HG02840 (cell line): Measurements from ENCODE around the gene PANX2.
A peak's percentile ranks its signal among the peaks of the same experiment; 100 is the strongest.
"Not testable (repeated sequence)": the region's sequence is repeated elsewhere in the genome, so short reads cannot be mapped to it uniquely, and the experiment has no call there.

ENCODE experiments used
- ATAC-seq: cut with Tn5 transposase; IDR thresholded peaks from one replicate; pipeline ENCODE4 v1.9.1; 2021; ENCODE audit warnings: mild to moderate bottlenecking, moderate library complexity, moderate number of reproducible peaks; ENCODE audit not compliant: unreplicated experiment, low FRiP score

Gene PANX2

DNA sequence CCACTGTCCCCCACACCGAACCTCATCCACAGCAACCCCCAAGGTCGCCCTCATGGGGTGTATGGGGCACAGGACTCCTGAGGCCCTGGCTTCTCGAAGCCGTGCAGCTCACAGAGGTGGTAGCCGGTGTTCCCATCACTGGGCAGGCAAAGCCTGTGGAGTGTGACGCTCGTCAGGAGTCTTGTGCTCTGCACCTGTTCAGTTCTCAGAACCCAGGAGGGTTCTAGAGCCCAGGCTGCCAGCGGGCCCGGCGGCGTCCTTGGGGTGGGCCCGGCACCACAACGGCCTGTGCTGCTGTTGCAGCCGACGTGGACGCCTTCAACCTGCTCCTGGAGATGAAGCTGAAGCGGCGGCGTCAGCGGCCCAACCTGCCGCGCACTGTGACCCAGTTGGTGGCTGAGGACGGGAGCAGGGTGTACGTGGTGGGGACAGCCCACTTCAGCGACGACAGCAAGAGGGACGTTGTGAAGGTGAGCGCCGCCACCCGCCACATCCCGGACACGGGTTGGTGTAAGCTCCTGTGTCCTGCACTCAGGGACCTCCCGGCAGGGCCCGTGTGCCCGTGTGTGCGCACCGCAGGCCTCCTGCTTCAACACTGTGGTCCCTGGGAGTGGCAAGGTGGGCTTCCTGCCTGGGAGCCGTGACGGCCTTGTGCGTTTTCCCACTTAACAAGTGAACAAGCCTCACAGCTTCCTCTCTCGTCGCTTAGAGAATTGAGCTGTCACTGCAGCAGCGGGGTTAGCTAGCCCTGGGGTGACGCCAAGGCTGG lies 23.7 kb downstream of the PANX2 start:
- ATAC-seq = no peak

DNA sequence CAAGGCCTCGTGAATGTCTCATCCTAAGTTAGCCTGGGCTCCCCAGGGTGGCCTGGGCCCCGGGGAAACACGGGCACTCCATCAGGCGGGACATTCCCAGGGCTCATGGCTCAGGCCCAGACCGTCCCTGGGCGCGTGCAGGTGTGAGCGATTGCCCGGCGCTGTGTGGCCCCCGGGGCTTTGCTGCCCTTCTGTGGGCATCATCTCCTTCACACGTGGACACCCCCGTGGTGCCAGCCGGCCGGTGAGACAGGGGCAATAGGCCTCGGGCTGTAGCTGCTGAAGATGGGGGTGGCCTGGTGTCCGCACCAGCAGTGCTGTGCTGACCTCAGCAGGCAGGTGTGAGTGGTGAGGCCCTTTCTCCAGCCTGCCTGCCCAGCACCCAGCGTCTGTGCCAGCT lies 25.7 kb downstream of the PANX2 start:
- no peak for ATAC-seq

DNA sequence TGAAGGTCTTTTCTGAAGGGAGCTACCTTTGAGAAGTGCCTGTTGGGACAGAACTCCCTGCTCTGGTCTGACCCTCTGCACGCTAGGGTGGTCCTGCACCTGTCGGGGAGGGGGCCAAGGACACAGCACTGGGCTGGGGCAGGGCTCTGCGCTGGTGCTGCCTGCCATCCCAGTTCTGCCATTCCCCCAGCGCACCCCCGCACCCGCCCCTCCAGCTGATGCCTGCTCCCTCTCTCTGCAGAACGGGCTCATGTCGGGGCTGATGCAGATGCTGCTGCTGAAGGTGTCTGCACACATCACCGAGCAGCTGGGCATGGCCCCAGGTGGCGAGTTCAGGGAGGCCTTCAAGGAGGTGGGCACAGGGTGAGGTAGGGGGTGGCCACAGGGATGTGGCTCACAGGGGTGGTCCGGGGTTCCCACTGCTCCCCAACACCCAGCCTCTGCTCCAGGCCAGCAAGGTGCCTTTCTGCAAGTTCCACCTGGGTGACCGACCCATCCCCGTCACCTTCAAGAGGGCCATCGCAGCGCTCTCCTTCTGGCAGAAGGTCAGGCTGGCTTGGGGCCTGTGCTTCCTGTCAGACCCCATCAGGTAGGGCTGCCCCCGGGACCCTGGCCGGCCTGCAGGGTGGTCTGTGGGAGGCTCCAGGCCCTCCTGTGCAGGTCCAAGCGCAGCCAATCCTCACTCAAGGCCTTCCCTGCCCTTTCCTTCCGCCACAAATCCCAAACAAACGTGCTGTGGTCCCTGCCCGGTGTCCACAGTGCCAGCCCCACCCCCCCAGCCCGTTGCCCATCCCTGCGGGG lies 26.7 kb downstream of the PANX2 start:
- no peak for ATAC-seq

DNA sequence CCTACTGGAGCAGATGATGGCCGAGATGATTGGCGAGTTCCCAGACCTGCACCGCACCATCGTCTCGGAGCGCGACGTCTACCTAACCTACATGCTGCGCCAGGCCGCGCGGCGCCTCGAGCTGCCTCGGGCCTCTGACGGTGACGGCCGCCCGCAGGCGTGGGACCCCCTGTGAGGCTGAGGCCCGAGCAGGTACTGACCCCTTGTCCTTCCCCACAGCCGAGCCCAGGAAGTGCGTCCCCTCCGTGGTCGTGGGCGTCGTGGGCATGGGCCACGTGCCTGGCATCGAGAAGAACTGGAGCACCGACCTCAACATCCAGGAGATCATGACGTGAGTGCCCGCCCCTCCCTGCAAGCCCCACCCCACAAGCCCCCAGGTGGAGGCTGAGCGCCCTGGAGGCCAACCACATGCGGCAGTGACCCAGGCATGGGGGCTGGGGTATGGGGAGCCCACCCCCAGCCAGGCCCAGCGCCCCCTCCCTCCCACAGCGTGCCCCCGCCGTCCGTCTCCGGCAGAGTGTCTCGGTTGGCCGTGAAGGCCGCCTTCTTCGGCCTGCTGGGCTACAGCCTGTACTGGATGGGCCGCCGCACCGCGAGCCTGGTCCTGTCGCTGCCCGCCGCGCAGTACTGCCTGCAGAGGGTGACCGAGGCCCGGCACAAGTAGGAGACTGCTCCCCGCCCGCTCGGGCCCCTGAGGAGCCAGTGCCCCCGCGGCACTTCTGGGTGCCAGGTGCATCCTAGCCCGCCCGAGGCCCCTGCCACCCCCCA lies 27.5 kb downstream of the PANX2 start:
- no peak for ATAC-seq

DNA sequence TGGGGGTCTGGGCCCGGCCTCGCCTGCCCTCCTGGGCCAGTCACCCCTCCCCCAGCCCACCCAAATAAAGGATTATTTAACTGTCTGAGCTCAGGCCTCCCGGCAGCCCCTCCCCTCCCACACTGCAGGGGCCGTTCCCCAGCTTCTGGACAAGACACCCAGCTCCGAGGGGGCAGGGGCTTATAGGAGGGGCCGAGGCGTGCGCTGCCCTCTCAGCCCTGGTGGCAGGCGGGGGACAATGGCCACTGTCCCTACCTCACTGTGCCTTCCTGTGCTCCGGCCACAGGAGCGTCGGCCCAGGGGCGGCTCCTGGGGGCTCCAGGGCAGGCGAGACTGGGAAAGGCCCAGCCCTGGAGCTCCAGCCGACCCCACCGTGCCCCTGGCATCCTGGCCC lies 28.1 kb downstream of the PANX2 start:
- ATAC-seq = no peak

DNA sequence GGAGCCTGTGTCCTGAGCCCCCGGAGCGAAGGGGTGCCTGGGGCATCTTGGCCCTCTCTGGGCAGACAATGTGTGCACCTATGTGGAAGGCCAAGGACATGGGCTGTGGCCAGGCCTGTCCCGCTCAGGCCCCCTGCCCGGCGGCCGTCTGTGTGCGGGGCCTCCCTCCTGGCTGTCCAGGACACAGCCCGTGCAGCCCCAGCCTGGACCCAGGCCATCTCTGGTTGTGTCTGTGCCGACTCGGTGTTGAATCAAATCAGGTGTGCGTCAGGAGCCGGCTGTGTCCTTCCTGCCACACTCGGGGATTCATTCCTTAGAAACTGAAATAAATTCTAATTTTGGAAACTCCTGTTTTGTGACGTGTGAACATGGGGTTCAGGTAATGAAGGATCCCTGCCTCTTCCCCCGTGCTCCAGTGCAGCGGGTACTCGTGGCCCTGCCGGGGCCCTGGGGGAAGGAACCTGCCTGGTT lies 28.8 kb downstream of the PANX2 start:
- ATAC-seq = no peak

DNA sequence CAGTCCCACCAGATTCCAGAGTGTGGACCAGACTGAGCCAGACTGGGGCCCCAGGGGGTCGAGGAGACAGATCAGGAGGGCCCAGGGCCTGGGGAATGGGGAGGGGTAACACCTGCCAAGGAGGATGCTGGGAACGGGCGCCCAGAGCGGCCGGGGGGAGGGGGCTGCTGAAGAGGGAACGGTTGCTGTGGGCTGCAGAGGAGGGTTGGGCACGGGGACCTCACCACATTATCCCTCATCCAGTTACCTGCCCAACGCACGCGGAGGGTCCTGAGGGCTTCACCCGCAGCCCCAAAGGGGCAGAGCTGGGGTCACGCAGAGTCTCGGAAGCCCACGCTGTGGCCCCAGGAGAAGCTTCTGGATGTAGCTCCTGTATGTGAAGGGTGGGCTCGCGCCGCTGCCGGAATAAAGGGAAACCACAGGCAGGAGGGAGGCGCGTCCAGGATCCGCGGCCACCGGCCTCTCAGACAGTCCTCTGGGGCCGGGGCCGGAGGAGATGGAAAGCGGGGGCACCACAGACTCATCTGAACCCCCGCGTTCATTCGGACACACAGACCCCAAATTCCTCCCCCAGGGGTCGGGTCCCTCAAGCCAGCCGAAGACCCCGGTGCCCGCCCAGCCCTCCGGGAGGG lies 29.4 kb downstream of the PANX2 start:
- peak; percentile 4 for ATAC-seq

DNA sequence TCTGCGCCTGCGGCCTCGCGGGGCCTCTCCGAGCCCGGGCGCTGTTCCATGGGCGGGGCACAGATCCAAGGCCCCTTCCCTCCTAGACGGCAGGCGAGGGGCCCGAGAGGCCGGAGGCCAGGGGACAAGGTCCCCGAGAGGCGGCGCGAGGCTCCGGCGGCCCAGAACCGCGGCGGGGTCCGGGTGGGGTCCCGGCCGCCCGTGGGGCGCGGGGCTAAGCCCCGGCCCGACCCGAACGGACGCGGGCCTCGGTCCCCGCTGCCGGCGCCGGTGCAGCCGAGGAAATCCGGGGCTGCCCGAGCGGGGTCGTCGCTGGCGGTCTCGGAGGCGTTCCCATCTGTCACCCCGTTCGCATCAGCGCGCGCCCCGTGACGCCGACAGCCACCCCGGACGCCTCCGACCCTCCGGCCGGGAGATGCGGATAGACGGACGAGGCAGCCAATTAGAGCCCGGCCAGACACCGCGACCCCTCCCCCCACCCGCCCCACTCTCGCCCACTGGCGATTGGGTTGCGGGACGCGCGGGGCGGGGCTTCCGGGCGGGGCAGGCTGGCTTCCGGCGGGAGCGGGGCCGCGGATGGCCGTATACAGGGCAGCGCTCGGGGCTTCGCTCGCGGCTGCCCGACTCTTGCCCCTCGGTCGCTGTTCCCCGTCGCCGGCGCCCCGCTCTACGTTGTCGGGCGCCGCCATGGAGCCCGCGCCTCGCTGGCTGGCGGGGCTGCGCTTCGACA lies 30.1 kb downstream of the PANX2 start, which contains the start of gene SELENOO:
SELENOO (plus strand) TSS at position 551 of the 730 bp plus-strand sequence; CDS start at position 577, 26 bp downstream.
- ATAC-seq = peak; percentile 63

DNA sequence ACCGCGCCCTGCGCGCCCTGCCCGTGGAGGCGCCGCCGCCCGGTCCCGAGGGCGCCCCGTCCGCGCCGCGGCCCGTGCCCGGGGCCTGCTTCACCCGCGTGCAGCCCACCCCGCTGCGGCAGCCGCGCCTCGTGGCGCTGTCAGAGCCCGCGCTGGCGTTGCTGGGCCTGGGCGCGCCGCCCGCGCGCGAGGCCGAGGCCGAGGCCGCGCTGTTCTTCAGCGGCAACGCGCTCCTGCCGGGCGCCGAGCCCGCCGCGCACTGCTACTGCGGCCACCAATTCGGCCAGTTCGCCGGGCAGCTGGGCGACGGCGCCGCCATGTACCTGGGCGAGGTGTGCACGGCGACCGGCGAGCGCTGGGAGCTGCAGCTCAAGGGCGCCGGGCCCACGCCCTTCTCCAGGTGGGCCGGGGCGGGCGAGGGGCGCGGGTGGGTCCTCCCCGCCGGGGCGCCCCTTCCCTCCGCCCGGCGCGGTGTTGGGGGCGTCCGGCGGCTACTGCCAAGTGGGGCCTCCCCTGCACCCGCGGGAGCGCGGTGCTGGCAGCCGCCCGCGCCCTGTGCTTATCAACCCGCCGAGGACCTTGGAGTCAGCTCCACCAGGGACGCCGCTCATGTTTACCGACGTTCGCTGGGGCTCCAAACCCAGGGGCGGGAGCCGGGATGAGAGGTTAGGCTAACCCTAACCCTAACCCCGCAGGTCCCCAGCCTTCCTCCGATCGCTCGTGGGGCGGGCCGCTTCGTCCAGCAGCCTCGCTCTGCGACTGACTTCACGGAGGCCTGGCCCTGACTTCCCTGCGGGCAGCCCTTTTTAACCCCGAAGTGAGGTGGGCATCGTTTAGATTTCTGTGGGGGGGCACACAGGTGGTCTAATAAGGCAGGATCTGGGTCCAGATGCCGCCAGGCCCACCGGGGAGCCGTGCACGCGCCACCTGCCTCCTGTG lies 30.9 kb downstream of the PANX2 start:
- peak; percentile 32 for ATAC-seq

DNA sequence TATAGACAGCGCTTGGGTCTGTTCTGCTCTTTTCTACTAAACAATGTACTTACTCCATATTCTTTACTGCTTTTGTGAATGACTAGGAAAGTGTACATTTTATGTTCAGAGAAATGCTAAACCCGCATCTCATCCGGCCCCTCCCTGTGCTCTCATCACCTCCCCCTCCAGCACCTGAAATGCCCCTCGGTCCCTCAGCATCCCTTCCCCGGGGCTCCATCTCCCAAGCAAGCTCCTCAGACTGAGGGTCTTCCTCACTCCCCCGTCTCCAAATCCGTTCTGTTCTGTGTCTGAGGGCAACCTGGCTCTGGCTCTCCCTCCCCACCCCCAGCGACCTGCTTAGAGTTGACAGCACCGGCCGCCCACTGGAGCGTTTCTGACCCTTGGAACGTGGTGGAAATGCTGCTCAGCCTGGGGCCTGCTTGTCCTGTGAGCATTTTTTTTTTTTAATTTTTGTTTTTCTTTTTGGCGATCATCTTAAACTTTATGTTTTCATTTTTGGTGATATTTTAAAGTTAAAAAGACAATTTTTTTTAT lies 31.7 kb downstream of the PANX2 start:
- no peak for ATAC-seq

DNA sequence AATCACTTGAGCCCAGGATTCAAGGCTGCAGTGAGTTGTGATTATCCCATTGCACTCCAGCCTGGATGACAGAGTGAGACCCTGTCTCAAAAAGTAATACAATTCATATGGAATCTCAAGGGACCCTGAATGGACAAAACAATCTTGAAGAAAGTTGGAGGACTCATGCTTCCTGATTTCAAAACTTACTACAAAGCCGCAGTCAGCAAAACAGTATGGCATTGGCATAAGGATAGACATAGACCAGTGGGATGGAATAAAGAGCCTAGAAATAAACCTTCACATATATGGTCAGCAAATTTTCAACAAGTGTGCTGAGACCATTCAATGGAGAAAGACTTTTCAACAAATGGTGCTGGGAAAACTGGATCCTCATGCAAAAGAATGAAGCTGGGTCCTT lies 32.8 kb downstream of the PANX2 start:
- ATAC-seq = no peak

DNA sequence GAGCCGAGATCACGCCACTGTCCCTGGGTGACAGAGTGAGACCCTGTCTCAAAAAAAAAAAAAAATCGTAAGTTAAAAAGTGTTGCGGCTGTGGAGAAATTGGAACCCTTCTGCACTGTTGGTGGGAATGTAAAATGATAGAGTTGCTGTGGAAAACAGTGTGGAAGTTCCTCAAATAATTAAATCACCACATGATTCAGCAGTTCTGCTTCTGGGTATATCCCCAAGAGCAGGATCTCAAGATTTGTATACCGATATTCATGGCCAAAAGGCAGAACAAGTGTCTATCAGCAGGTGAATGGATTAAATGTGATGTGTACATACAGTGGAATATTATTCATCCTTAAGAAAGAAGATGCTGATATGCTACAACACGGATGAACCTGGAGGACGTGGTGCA lies 34.0 kb downstream of the PANX2 start:
- ATAC-seq = no peak

DNA sequence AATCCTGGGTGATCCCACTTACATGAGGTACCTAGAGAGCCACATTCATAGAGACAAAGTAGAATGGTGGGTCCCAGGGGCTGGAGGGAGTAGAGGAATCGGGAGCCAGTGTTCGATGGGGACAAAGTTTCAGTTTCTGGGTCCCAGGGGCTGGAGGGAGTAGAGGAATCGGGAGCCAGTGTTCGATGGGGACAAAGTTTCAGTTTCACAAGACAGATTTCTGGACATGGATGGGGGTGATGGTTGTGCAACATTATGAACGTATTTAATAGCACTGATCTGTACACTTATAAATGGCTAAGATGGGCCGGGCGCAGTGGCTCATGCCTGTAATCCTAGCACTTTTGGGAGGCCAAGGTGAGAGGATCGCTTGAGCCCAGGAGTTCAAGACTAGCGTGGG lies 34.5 kb downstream of the PANX2 start:
- not testable (repeated sequence) for ATAC-seq

DNA sequence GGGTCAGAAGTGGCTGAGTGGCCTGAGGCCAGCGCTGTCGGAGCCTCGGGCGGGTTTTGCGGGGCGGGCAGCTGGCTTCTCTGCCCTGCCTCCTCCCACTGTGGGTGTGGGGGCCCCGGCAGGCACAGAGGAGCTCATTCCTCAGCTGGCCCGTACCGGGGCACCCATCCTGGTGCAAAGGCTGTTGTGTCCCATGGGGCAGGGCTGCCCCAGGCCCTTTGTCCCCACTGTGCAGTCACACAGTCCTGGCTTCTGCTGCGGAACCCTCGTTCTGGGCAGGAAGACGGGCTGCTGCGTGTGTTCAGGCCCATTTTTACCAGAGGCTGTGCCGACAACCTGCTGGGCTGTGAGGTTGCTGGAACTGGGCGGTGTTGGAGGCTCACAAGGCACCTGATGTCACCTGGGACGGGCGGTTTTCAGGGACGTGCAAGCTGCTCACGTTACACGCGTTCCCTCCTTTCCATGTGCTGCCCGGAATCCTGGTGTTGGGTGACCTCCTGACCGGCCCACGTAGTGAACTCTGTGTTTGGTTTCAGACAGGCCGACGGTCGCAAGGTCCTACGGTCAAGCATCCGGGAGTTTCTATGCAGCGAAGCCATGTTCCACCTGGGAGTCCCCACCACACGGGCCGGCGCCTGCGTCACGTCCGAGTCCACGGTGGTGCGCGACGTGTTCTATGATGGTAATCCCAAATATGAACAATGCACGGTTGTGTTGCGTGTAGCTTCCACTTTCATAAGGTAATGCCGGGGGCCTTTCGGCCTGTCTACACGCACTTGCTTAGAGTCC lies 35.4 kb downstream of the PANX2 start:
- no peak for ATAC-seq

DNA sequence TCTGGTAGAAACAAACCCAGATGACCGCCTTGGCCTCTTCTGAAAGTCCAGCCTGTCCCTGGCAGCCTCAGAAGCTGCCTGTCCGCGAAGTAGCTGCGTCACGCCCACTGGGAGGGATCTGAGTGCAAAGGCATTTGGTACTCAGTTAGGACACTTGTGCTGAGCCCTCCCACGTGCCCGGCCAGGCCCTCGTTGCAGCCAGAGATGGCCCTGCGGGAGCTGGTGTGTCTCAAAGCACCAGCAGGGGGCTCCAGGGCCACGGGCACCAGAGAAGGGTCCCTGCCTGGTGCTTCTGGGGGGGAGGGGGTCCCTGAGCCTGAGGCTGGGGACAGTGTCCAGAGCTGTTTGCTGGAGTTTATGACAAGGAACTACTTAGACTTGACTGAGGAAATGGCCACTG lies 36.1 kb downstream of the PANX2 start:
- ATAC-seq = no peak

DNA sequence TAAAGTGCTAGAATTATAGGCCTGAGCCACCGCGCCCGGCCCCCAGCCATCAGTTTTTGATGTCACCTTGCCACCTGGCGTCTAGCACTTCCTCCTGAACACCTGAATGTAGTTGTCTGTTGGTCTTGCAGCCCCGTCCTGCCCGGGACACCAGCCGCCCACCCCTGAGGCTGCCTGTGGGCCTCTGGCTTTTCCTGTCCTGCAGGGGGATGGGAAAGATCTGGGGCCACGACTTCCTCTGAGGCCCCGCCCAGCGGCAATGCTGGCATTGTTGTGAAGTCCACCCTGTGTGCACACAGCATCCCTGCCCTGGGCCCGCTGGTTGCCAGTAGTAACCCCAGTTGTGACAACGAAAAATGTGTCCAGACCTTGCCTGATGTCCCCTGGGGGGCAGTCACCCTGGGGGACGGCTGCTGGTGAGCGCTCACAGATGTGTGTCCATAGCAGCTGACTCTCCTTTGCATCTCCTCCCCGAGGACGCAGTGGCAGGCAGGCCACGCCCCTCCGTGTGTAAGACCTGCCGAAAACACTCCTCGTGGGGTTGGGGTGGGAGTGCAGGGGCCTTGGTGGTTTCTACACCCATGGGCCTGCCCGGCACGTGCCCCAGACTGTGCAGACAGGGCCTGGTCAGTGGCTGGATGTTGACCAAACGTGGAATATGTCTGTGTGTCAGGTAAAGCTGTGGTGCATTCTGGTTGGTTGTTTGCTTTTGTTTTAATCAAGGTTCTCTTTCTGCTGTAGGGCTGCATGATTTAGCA lies 37.0 kb downstream of the PANX2 start:
- ATAC-seq = no peak

DNA sequence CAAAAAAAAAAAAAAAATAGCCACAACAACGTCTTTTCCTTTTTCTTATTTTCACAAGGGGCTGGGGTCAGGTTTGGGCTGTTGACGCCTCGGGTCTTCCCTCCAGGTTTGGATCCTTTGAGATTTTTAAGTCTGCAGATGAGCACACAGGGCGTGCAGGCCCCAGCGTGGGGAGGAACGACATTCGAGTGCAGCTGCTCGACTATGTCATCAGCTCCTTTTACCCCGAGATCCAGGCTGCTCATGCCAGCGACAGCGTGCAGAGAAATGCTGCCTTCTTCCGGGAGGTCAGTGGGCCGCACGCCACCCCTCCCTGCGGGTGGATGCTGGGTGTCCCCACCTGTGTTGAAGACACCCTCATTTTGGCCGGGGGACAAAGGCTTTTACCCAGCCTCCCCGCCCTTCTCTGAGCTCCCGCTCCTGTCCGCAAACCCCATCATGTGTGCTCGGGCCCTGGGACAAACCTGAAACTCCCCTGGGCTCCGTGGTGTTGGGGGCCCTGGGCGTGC lies 38.0 kb downstream of the PANX2 start:
- no peak for ATAC-seq
